Measurements from ENCODE around the gene LRRC49.
A peak's percentile ranks its signal among the peaks of the same experiment; 100 is the strongest.
"Not testable (repeated sequence)": the region's sequence is repeated elsewhere in the genome, so short reads cannot be mapped to it uniquely, and the experiment has no call there.

The LRRC49 gene, protein sequence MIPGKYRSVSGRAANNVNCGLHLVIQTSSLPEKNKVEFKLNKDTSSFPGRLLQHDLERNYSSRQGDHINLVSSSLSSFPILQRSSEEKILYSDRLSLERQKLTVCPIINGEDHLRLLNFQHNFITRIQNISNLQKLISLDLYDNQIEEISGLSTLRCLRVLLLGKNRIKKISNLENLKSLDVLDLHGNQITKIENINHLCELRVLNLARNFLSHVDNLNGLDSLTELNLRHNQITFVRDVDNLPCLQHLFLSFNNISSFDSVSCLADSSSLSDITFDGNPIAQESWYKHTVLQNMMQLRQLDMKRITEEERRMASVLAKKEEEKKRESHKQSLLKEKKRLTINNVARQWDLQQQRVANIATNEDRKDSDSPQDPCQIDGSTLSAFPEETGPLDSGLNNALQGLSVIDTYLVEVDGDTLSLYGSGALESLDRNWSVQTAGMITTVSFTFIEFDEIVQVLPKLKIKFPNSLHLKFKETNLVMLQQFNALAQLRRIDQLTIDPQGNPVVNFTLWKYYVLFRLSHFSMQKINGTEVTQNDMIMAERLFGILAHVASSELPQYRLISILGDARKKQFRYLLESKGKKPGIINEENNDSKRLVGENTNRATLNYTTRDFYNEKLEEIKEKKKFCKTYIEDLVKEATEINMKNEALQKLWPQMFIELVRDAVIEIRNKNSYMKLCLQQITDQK

DNA sequence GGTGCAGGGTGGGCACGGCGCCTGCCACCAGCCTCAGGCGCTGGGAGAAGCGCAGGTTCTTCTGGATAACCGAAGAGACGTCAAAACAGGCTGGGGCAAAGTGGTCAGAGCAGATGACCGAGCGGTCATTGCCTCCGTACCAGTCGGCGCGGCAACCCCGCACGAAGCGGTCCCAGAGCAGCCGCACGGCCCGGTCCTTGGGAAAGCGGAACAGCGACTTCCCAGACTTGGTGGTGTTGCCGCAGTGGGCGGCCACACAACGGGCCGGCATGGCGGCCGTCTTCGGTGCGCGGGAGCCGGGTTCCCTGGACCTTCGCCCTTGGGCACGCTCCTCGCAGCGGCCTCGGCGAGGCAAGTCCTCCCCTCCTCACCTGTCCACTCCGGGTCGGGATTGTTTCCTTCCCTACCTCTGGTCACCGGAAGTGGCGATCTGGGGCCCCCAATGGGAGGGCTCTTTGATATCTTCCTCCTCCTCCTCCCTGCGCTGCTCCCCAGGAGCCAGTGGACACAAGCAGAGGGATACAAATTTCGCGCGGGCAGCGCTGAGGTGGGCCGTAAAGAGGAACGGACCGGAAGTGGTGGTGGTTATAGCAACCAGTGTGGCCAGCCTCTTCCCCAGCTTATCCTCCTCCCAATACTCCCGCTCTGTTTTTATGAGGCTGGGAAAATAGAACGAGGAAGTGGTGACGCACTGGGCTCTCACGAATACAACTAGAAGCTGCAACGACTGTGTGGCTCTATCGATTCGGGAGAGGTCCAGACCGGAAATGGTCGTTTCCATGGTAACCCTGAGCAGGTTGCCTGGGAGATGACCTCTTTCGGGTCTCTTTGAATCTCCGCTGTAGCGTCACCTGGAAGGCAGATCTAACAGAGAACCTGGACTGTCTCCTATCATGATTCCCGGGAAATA lies at the start of gene LRRC49, which contains the start of gene THAP10:
LRRC49 (plus strand) TSS at position 825 of the 910 bp plus-strand sequence; CDS start at position 894, 69 bp downstream.
THAP10 (minus strand) TSS at position 432 of the 910 bp plus-strand sequence; CDS start at position 271, 161 bp downstream.
- DNase-seq (ENCODE audit: low spot score), result peak; percentile 92

DNA sequence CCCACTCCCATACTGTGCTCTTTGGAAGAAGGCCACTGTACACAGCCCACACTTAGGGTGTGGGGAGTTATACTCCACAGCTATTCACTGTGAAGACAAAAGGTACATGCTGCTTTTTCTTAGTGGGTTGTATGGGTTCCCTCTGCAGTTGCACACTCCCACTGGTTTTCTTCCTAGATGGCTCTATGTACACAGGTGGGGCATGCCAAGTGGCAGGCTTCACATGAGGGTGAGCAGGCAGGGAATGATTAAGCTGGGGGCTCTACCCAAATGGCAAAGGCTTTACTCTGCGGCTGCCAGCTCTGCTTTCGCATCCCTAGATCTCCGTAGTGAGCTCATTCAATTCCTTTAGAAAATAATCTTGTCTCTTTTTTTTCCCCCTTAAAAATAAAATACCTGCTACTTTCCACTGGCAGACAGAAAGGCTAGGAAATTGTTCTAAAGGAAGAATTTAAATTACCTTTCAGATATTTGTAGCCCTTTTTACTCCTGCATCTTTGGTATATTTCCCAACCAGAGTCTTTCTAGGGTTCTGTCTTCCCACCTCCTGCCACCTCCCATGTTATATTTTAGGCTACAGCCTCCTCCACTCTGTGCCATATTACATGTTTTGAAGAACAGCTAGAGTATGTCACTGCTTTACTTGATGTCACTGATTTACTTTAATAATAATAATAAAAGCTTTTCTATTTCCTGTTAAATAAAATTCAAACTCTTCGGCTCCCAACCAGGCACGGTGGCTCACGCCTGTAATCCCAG lies 46.8 kb upstream of the LRRC49 start:
- DNase-seq (ENCODE audit: low spot score), result no peak

DNA sequence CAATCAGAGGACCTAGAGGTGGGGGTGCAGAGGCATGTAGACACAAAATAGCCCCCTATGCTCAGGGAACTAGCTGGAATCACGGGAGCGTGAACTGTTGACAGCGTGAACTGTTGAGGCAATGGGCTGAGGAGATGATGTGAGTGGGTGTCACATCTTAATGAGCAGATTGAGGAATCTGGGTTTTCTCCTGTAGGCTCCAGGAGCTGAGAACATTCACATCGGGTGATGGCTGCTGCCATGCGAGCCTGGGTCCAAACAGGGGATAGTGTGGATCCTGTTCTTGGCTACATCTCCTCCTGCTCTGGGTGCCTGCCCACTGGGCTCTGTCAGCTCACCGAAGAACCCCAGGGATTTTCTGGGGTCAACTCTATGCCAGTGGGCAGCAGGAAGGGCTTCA lies 40.7 kb upstream of the LRRC49 start:
- DNase-seq (ENCODE audit: low spot score), result no peak

DNA sequence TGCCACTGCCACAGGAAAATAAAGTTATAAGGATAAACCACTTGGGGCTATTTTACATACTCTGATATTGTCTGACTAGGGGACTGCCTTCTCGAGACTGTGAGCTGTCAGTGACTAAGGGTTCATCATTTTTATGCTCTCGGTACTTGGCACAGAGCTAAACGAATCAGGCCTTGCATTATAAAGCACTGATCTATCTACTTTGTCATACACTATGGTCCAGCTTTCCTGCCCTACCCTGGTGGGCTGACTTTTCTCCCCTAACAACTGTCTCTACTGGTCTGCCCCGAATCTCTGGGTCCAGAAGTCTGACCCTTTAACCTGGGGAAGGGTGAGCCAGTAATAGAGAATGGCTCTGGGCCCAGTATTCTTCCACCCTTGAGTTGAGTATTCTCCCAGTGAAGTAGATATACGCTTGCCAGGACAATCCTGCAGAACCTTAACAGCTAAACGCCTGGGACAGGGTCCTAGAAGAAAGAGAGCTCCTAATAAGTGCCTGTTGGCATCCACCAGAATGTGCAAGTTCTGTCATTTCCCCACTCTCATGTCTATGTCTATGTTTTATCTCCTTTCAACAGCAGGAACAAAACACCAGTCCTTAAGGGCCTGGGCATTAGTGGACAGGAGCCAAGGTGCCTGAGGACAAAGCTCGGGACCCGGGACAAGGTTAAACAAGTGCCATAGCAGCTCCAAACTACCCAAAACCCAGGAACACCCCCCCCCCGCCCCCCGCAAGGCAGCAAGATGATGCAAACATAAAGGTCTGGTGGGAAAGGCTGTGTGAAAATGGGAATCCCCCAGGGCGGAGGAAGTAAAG lies 39.9 kb upstream of the LRRC49 start:
- DNase-seq (ENCODE audit: low spot score), result no peak

DNA sequence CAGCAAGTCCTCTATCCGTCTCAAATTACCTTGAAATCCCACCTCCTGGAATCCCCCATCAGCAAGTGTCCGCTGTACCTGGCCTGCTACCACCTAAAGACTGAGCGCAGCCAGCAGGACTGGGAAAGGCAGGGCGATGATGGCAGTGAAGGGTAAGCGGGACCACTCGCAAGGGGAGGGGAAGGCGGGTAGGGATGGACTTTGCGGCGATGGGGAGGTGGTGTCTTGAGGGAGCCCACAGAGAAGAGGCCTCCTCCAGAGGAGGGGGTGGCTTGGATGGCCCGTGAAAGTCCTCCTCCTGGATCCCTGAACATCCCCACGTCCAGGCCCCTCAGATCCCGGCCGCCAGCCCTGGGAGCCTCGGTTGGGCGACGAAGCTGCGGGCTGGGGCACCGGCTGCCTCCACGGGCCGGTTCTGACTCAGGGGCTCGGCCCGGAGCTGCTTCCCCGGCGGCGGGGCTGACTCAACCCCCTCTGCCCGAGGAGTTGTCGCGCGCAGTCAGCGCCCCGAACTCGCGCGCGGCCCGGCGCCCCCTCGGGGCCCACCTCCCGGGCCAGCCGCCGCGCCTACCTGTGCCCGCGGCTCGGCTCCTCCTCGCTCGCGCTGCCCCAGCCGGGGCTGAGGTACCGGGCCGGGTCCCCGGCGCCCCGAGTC lies 39.2 kb upstream of the LRRC49 start:
- DNase-seq (ENCODE audit: low spot score), result no peak

DNA sequence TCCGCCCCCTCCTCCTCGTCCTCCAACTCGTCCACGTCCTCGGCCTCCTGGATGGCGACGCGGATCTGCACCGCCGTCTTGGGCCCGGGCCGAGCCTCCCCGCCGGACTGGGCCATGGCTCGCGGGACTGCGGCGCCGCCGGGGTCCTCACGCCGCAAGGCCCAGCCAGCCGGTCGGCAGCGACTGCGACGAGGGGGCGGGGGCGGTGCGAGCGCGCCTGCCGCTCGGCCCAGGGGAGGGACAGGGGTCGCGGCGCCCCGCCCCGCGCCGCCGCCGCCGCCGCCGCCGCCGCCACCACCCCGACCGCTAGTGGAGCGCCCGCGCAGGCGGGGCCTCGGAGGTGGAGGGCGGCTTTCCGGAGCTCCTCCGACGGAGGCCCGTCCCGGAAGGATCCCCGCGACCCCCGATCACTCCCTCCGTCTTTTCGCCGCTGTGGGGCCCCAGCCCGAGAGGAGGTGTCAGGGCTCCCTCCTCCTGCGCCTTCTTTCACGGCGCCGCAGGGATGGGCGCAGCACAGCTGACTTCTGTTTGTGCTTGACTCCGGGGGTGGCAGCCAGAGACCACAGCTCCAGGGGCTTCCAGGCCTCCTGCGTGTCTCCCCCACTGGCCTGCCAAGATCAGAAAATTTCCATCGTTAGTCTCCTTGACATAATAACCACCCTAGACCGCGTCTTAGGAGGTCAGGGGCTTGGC lies 38.5 kb upstream of the LRRC49 start, which contains the start of gene LARP6:
LARP6 (minus strand) TSS at position 185 of the 693 bp plus-strand sequence; CDS start at position 116, 69 bp downstream.
- no peak for DNase-seq (ENCODE audit: low spot score)

DNA sequence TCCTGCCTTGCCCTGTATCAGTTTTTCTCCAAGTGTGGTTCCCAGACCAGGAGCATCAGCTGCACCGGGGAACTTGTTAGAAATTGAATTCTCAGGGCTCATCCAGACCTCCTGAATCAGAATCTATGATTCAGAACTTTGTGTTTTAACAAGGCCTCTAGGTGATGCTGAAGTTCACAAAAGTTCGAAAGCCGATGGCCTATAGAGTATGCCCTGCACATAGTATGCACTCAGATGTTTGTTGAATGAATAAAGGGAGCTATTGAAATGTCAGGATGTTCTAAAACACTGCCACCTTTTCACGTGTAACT lies 38.0 kb upstream of the LRRC49 start:
- DNase-seq (ENCODE audit: low spot score), result peak; percentile 82

DNA sequence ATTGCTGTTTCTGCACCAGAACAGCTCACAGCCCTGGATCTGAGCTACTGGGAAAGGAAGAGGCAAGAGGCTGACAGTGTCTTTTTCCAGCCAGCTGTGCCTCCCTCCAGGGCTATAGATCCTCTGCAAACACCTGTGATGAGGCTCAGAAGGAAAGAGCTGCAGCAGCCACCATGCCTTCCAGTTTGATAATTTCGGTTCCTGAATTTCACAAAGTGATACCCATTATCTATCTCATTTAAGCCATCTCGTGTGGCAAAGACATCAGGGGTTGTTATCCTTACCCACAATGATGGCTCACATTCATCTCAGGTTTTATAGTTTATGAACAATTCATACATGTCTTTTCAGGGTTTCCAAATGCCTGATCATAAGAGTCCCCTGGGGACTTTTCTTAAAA lies 36.9 kb upstream of the LRRC49 start:
- no peak for DNase-seq (ENCODE audit: low spot score)

DNA sequence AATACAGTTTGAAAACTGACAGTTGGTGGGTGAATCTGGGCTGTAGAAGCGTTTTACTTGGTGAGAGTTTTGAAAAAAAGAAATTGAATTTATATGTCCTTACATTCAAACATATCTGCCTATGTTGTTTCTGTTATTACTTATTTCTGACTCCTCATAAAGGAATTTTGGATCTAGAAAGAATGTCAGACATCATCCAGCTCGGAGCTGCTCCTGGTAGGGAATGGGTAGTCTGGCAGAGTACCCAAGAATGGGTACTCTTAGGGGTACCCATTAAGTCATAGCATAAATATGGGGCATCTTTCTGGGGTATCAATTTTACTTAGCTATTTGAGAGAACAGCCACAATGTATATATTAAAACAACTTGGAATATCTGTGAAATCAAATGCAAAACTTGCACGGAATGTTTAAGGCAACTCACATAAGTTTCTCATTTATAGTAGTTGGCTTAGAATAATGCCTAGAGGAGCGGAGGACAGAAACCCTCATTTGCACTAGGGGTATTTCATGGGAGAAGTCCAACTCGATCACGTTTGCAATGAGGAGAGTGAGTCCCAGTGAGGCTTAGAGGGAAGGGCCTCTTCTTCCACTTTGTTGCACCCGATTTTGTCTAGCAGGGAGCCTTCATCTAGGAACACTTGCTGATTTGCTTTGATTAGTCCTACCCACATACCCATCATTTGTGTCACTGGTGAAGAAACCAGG lies 36.3 kb upstream of the LRRC49 start:
- DNase-seq (ENCODE audit: low spot score), result no peak

DNA sequence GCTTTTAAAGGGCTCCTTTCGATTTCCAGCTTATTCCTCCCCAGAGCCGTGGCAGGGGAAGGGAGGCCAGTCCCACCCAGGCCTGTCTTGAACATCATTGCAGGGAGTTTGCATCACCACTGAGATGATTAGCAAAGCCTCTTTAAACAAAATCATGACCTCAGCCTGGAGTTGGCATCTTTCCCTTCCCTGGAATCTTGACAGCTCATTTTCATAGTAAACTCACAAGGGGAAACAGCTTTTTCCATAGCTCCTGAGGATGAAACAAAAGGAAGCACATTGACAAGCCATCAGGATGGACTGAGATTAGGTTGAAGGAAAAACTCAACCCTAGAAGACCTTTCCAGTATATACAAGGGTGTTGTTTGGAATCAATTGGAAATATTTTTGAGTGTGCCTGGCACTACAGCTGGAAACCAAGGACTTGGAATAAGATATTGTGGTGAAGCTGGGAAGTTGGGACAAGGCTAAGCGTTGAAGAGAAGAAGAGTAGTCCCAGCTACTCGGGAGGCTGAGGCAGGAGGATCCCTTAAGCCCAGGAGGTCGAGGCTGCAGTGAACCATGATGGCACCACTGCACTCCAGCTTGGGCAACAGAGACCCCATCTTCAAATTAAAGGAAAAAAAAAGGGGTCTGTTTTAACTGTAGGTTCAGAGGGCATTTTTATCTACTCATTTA lies 35.6 kb upstream of the LRRC49 start:
- DNase-seq (ENCODE audit: low spot score), result peak; percentile 81

DNA sequence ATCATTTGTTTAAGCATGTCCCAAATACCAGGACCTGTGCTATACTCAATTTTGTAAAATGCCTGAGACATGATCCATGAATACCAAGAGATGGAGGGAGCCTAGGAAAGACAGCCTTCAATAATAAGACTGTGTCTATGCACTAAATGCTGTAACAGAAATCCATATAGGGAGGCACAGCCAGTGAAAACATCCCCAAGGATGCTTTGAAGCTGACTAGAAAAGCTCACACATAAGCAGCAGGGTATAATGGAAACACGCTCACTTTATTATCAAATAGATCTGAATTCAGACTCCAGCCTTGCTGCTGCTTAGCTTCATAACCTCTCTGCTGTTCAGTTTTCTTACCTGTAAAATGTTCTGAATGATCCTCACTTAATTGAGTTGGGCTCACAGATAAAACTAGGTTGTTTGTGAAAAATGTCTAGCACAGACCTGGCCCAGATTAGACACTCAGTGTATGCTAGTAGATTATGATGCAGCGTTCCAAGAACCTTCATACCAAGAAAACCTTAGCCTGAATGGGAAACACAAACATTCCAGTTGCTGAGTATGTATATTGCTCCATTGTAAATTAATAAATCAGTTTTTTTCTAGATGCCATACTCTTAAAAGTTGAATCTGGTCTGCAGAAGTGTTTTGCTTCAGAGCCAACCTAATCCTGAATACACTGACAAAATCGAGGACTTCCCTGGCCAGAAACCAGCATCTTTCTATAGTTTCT lies 34.9 kb upstream of the LRRC49 start:
- DNase-seq (ENCODE audit: low spot score), result no peak

DNA sequence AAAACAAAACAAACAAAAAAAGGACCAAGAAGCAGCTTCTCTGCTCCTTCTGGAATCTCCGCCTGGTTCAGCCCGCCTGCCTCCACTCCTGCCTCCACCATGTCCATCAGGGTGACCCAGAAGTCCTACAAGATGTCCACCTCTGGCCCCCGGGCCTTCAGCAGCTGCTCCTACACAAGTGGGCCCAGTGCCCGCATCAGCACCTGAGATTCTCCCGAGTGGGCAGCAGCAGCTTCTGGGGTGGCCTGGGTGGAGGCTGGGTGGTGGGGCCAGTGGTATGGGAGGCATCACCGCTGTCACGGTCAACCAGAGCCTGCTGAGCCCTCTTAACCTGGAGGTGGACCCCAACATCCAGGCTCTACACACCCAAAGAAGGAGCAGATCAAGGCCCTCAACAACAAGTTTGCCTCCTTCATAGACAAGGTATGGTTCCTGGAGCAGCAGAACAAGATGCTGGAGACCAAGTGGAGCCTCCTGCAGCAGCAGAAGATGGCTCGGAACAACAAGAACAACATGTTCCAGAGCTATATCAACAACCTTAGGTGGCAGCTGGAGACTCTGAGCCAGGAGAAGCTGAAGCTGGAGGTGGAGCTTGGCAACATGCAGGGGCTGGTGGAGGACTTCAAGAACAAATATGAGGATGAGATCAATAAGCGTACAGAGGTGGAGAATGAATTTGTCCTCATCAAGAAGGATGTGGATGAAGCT lies 33.9 kb upstream of the LRRC49 start:
- DNase-seq (ENCODE audit: low spot score), result not testable (repeated sequence)

DNA sequence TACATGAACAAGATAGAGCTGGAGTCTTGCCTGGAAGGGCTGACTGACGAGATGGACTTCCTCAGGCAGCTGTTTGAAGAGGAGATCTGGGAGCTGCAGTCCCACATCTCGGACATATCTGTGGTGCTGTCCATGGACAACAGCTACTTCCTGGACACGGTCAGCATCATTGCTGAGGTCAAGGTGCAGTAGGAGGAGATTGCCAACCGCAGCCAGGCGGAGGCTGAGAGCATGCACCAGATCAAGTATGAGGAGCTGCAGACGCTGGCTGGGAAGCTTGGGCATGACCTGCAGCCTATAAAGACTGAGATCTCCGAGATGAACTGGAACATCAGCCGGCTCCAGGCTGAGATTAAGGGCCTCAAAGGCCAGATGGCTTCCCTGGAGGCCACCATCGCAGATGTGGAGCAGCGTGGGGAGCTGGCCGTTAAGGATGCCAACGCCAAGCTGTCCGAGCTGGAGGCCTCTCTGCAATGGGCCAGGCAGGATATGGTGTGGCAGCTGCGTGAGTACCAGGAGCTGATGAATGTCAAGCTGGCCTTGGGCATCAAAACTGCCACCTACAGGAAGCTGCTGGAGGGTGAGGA lies 33.2 kb upstream of the LRRC49 start:
- no peak for DNase-seq (ENCODE audit: low spot score)

DNA sequence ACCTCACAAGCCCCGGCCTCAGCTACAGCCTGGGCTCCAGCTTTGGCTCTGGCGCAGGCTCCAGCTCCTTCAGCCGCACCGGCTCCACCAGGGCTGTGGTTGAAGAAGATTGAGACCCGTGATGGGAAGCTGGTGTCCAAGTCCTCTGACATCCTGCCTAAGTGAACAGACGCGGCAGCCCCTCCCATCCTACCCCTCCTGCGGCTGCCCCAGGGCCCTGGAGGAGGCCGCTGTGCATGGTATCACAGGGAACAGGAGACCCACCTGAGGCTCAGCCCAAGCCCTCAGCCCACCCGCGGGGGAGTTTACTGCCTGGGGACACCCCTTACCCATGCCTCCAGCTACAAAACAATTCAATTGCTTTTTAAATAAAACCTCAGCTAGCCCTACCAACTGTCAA lies 32.6 kb upstream of the LRRC49 start:
- DNase-seq (ENCODE audit: low spot score), result no peak

DNA sequence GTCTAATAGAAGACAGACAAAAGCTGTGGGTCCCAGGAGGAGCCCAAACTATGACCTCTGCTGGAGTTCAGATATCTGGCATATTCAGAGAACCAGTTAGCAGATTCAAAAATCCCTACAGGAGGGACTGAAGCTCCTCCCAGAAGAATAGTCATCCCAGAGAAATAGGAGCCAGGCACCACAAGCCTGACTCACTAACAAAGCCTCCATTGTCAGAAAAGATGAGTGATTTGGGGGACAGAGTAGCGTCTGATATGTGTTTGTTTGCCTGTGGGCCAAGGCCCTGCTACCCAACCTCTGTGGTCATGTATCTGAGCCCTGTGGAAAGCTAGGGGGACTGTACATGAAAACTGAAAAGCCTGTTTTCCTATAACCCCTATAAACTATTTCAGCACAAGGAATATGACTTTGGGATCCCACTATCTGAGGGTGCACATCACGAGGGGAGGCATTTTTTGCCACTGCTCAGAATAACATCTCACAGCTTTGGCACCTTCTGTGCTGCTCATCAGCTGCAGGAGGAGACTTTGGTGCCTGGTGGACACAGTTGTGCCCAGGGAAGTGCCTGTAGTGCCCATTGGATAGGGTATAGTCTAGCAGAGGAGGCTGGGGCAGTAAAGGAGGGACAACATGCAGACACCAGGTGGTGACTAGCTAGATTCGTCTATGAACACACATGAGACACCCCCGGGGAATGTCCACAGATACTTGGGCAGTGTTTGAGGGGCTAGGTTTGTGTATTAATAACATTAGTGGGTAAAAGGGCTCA lies 29.0 kb upstream of the LRRC49 start:
- peak; percentile 99 for DNase-seq (ENCODE audit: low spot score)

All from pons (tissue), 1 donor.